ENCODE results near the gene EPHB2.

- TF ChIP-seq, protein P1, sequence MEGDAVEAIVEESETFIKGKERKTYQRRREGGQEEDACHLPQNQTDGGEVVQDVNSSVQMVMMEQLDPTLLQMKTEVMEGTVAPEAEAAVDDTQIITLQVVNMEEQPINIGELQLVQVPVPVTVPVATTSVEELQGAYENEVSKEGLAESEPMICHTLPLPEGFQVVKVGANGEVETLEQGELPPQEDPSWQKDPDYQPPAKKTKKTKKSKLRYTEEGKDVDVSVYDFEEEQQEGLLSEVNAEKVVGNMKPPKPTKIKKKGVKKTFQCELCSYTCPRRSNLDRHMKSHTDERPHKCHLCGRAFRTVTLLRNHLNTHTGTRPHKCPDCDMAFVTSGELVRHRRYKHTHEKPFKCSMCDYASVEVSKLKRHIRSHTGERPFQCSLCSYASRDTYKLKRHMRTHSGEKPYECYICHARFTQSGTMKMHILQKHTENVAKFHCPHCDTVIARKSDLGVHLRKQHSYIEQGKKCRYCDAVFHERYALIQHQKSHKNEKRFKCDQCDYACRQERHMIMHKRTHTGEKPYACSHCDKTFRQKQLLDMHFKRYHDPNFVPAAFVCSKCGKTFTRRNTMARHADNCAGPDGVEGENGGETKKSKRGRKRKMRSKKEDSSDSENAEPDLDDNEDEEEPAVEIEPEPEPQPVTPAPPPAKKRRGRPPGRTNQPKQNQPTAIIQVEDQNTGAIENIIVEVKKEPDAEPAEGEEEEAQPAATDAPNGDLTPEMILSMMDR (IDR thresholded peaks at IDR 0.05; ENCODE audit: low read length), result no peak
- TF ChIP-seq EZH2 (optimal IDR thresholded peaks at IDR 0.05; ENCODE audit: low read depth, low read length) (no peak), EZH2phosphoT487 (IDR thresholded peaks at IDR 0.05; ENCODE audit: low read length) (no peak)
Observed at GRCh38 chr1:22887491-22887890, 176.9 kb downstream of the EPHB2 start.

Measured in MM.1S (cell line).